Mesenteric fat pad (tissue), 1 donor: ENCODE data around the gene AUTS2. TPM values are rescaled to one million over a fixed set of nuclear protein-coding genes. Genes with fewer than 3 reads are reported as not detected.
"Not testable (repeated sequence)": the region's sequence is repeated elsewhere in the genome, so short reads cannot be mapped to it uniquely, and the experiment has no call there.

Source experiments
- DNase-seq: peaks from one replicate; pipeline ENCODE4 v3.0.0-alpha.2; 2020; ENCODE audit warnings: low spot score
- total RNA-seq: library from RNA; stranded (reverse); fragmentation: NEBNext Ultra II Directional; extraction: Animal tissue kit (Norgen Biotek cat#: 25700); gene quantifications from one replicate; pipeline ENCODE4 v1.2.1, GENCODE V29; 2021
- donor health status: DM: yes; HTN: yes; CAD: no.

AUTS2 gene
- total RNA-seq, 1 donor from 2014 or later = 28.1 TPM

DNA sequence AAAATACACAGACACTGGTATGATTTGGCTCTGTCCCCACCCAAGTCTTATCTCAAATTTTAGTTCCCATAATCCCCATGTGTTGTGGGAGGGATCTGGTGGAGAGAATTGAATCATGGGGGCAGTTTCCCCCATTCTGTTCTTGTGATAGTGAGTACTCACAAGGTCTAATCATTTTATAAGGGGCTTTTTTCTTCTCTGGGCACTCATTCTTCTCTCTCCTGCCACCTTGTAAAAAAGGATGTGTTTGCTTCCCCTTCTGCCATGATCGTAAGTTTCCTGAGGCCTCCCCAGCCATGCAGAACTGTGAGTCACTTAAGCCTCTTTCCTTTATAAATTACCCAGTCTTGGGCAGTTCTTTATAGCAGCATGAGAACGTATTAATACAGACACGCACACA lies 677.3 kb downstream of the AUTS2 start:
- DNase-seq = not testable (repeated sequence)

DNA sequence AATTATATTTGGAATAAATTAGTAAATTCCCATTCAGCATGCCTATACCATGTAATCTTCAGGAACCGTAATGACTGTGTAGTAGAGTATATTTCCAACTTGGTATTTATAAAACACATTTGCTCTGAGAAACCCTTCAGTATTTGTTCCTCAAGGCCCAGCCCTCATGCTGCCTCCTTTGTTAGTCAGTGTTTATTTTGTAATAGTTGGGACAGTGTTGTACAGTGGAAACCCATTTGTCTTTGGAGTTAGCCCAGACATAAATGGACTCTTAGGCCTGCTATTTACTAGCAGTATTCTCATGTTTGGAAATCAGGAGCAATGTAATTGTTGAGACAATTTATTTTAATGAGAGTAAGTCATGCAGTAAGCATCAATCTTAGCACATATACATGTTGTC lies 686.9 kb downstream of the AUTS2 start:
- no peak for DNase-seq

DNA sequence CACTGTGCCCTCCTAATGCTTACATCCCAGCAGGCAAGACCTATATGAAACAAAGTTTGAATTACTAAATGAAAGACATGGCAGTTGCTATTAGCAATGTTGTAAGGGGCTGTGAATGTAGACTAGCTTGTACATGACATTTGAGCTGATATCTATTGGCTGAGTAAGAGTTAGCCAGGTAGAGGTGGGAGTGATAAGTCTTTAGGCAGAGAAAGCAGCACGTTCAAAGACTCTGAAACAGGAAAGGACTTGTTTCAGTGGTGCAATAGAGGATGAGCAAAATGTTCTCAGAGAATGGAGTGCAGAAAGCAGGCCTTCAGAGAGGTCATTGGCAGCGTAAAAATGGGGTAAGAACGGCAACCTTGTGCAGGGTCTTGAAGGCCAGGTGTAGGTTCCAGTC lies 687.6 kb downstream of the AUTS2 start:
- no peak for DNase-seq

DNA sequence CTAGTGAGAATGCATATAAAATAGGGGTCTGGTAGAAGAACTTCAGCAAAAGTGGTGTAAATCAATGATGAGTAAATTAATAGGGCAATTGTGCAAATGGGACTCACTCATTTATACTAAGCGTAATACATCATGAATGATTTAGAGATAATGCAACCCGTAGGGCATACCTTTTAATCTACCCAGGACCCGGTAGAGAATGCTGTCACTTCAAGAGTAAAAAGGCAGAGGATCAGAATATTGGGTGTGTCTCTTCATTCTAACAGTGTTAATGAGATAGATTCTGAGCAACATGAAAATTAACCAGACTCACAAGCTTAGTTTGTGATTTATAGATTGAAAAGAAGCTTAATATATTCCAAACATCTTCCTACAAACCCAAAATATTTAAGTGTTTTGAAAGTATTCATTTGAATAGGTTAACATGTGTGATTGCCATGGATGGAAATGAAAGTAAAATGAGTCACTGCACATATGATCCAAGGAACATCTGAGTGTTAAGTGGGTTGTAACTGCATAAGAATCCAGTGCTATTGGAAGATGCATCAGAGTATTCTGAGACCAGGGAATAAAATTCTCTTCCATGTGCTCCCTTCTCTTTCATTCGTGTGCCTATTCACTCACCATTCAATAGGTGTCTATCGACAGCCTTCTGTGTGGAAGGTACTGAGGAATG lies 690.6 kb downstream of the AUTS2 start:
- DNase-seq = no peak

DNA sequence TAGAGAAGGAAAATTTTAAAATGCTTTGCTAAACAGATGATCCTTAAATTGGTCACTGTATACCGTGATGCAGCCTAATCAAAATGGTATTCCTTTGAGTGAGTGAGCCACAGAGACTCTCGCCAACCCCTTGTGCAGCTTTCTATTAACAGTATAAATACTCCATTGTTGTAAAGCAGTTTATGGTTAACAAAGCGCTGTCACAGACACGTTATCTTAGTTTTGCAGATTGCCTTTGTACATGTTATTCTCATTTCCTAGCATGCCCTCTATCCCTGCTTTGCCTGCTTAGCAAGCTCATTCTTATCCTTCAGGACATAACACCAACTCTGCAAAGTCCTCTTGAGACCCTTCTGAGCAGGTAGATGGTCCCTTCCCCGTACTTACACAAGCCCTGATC lies 694.4 kb downstream of the AUTS2 start:
- DNase-seq = no peak

DNA sequence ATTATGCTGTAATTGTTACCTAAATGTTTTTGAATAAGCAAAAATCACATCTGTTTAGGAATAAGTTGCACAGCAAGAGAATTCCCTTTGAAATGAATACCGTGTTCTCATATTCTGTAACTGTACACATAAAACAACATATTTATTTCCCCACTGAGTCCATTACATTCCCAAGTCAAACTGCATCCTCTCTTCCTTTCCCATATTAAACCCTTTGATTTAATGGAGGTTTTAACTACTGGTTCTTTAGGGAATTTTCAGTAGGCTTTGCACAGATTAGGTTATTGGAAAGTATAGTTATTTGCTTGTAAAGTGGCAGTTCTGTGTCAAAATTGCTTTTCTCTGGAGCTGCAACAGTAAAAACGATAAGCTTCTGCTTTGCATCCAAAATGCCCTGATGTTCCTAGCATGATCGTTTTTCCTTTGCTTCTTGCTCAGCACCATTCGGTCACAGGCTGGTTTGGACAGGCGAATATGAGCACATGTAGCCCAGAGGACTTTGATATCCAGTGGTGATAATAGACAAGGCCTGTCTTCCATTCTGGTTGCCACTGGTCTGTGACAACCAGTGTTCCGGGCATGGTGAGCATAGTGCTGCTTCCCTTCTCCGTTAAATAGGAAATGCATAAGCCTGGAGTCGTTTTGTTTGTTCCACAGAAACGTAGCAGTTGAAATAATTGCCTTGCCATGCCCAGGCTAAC lies 696.1 kb downstream of the AUTS2 start:
- no peak for DNase-seq

DNA sequence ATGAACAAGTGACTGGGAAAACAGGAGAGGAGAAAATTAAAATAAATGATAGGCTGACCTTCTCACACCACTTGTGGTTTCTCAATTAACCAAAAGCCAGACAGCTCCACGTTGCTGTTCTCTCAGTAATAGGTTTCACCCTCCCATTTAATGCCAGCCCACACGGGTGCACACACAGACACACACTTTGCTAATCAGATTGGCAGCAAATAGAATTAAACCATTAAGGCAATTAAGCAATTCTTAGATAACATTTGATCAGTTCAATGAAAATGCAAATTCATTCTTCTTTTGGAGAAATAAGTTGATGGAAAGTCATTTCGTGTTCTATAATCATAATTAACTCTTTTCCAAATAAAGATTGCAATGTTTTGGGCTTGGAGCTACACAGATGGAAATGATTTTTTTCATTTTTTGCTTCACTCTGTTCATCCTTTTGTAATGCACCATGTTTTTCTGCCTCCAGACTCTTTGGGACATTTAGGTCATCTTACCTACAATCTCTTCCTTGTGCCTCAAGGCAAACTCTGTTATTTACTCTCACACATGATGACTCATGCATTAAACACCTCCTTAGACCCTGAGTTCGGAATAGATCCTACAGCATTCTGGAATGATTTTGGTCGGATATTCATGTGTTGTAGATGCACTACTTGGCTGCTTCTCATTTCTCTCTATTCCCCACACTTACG lies 700.7 kb downstream of the AUTS2 start:
- DNase-seq = no peak

DNA sequence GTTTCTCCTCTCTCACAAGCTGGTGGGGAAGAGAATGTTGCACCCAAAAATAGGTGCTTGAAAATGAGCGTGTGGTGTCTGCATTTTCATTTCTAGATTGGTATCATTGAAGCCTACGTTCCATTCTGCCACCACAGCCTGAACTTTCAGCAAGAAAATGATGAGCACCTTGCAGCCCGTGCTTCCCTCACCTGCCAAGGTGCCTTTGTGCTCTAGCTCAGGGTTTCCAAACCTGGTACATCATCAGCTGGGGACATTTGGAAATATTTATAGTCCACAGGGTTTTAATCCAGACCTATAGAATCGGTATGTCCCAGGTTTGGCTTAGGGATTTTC lies 701.2 kb downstream of the AUTS2 start:
- DNase-seq = no peak

DNA sequence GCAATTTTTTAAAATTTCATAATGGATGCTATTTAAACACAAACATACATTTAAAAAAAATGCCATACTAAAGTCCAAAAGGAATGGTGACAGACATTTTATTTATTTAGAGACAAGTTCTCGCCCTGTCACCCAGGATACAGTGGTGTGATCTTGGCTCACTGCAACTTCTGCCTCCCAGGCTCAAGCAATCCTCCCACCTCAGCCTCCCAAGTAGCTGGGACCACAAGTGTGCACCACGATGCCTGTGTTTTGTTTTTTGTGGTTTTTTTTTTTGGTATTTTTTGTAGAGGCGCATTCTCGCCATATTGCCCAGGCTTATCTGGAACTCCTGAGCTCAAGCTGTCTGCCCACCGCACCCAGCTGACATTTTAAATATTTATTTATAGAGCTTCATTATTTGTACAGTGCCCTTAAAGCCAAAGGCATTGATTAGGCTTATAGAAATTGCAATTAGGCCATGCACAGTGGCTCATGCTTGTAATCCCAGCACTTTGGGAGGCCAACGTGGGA lies 703.5 kb downstream of the AUTS2 start:
- DNase-seq = no peak

DNA sequence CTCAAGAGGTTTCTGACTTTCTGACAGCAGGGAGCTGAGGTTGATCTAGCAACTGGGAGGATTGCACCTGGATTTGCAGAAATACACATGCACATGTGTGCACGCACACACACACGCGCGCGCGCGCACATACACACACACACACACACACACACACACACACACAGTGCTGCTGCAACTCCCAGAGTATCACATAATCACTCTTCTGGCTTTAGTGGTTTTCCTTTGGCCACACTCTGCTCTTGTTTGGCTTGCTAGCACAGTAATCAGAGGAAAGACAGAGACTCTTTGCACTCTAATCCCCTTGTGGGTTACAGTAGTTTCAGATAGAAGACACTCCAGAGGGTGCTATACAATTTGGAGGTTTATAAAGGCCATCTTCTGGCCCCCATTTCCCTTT lies 705.0 kb downstream of the AUTS2 start:
- no peak for DNase-seq

DNA sequence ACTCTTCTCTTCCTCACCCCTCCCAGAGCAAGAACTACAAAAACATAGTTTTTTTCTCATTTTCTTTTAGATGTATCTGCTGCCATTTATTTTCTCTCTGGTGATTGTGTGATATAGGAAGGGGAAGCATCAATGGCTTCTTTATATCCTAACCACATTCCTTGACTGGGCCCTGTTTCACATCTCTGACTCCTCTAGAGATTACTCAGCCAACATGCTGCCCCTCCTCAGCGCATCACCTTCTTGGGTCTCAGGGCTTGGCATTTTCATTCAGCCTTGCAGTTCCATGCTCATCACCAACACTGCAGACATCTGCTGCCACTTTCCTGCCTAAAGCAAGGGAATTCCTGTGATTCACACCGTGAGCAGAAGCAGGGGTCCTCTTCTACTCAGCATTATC lies 705.5 kb downstream of the AUTS2 start:
- no peak for DNase-seq

DNA sequence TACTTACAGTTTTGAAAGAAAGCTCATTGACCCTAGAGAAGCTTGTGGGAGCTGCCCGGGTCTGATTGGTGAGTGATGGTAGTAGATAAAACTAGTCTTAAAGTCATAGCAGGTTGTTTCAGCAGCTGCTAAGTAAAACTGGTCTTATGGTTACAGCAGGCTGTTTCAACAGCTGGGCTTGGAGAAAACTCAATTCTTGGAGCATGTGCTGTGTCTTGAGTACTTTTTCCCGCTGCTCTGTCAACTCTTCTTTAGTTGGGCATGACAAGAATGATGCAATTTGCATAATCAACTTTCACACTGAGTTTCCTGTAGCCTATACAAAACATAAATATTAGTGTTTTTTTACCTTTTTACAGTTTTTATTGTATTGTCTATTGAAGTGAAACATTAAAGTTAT lies 707.9 kb downstream of the AUTS2 start:
- no peak for DNase-seq

DNA sequence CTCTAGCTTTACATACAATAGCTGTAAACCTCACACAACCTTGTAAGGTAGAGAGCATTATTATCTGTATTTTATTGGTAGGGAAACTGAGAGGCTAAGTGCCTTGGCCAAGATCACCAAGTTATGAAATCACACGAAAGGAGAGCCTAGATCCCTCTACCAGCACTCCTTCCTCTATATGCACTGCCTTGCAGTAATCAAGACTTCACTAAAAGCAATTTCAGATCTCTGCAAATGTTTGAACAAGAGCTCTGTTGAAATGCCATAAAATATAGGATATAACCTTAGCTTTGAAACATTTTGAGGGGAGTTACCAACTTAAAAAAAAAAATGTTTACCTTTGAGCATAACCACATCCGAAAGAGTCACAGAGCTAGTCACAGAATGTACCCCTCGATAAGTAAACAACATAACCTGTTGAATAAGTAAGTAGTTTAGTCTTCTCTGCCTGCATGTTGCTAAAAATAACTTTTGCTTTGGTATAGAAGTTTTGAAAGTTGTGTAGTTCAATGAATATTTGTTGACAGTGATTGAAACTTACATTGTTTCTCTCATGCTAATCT lies 709.4 kb downstream of the AUTS2 start:
- no peak for DNase-seq

DNA sequence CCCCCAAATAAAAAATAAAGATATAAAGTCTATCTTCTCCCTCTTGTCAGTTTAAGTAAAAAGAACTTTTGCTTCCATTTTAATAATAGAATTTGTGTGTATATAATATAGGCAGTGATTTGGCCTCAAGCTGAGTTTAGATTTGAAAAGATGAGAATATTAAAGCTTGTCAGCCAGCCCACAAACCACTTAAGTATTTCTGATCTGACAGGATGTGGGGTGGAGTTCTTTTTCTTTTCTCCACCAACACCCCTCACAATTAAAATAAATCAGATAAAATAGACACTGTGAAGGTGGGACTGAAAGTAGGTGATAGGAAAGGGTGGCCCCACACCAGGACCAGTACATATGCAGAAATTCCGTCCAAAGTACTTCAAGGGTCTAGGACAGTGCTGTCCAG lies 714.1 kb downstream of the AUTS2 start:
- no peak for DNase-seq

DNA sequence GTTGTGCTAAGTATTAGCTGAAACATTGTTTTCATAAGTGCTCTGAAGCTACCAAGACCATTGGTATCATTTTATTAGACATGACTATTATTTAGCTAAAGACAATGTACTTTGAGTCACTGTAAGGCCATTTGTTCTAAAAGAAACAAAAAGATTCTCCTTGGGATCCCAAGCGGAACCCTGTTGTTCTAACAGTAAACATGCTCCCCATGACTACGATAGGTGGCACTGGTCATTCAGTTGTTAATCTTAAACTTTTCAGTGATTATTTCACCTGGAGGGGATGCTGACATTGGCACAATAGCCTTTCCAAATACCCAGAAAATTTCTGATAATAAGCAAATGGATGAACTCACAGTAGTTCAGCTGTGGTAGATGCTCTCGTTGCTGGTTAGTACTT lies 715.0 kb downstream of the AUTS2 start:
- no peak for DNase-seq

DNA sequence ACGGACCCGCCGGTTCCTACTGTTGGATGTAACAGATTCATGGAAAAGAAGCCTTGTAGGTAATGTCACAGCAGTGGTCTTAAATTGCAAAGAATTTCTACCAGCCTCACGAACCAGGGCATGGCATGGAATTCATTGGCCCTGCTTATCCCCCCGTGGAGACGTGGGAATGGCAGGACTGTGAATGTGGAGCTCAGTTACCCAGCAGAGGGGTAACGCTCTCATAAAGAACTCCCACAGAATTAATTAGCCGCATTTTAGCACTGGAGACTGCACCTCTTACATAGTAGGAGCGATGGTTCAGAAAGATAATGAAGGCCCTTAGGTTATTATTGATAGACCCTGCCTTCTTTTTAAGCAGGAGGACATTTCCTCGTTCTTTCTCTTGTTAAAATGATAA lies 715.4 kb downstream of the AUTS2 start:
- no peak for DNase-seq

DNA sequence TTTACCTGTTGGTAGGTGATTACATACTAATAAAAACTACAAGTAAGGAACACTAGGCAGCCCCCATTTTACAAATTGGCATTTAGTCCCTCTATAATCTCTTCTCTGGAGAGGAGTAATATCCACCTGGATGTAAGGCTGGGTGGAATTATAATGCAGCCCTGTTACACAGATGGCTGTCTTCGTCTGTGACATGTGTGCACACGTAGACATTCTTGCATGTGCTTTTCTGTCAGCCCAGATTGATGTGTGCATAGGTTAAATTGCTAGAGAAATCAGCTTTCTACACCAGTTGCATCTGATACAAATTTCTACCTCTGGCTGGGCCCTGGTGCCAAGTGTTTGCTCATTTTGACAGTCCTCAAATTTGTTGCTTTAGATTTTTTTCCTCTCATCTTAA lies 715.9 kb downstream of the AUTS2 start:
- DNase-seq = no peak

DNA sequence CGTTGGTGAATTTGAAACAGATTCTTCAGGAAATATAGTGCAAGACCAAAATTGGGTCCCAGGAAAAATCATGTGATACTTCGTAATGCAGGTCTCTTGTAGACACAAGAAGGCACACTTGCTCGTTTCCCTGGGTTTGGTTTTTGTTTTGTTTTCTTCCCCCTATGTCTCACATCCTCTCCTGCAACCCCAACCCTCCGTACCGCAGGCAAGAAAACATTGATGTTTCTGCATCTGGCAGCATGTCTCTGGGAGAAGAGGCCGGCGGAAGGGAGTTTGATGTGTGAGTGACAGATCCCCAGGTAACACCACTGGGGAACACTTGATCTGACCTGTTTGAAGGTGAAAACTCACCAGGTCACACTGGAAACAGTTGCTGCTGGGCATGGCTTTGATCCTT lies 718.5 kb downstream of the AUTS2 start:
- no peak for DNase-seq

DNA sequence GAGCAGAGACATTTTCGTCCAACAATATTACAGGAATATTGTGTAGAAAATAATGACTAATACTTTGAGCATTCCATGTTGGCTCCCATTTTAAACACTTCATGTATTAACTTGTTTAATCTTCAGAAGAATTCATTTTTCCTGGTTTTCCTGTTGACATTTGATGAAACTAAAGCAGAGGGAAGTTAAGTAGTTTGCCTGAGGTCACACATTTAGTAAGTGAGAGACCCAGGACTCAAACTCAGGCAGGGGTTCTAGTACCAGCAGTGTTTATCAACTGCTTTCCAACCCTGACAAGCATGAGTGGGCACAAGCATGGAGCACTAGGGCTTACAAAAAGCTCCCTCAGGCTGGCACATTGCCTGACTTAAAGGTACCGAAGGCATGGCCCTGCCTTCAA lies 719.1 kb downstream of the AUTS2 start:
- DNase-seq = no peak

DNA sequence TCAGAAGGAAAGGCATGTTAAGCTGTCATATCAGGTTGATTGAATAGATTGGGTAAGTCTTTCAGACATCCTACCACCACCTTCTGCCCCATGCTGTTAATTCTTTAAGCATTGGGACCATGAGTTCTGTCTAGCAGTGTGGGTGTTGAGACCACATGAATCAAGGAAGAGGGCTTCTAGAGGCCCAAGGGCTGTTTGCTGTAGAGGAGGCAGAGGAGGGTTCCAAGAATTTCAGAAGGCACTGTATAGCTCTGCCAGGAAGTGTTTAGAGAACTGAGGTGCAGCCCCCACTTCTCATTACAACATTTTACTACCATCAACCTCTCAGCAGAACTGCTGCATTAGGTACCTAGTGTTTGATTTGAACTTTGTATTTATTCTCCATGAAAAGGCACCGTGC lies 720.2 kb downstream of the AUTS2 start:
- DNase-seq = no peak

DNA sequence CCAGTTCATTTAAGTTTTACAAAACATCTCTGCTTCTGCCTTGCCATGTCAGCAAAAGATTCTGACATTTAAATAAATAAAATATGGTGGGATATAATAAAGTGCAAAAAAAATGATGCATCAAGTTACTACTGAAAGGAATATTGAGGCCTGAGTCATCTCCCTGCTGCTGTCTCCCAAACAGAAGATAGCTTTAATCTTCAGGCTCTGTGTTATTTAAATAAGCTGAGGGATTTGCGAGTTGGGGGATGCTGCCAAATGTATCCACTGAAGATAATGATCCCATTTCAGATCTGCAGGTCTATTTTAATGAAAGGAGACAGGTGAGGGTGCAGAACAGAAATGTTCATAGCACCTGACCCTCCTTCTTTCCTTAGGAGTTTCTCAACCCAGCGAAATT lies 720.8 kb downstream of the AUTS2 start:
- no peak for DNase-seq

DNA sequence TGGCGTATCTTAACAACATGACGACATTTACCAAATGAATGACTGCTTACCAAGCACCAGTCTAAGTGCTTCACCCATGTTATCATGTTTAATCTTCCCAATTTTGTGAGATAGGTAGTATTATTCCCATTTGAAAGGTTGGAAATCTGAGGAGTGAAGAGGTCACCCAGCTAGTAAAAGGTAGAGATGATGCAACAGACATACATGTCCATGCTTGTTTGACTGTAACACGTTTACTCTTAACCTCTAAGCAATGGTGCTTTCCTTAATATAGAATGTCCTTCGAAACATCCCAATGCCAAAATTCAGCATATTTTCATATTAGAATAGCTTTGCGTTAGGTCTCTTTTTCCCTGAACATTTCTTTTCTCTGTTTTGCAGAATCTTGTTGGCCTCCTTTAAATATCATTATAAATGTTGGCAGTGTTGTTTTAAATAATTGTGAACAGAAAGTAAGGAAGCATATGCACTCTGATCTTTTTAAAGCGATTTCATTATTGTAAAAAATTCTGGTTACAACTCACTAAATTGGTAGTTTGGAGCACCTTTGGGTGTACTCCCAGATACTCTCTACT lies 722.8 kb downstream of the AUTS2 start:
- DNase-seq = no peak
